ENCODE results near the gene RO60.
"Not testable (repeated sequence)": the region's sequence is repeated elsewhere in the genome, so short reads cannot be mapped to it uniquely, and the experiment has no call there.

The RO60 gene

GRCh38 chr1:193059282-193060114 lies at the start of gene RO60, which contains the start of gene UCHL5:
Gene RO60 (plus strand): TSS chr1:193059612. CDS start chr1:193069055, 9,443 bp downstream.
Gene UCHL5 (minus strand): TSS chr1:193059360. CDS start chr1:193059260, 100 bp downstream.
- DNase-seq: peak; percentile 94

GRCh38 chr1:193011406-193011805 lies 48.0 kb upstream of the RO60 start:
- no peak for DNase-seq

- DNase-seq: no peak
These were observed 46.4 kb upstream of the RO60 start for GRCh38 chr1:193013005-193013404.

GRCh38 chr1:193013707-193014106 lies 45.7 kb upstream of the RO60 start:
- DNase-seq: no peak

- DNase-seq: no peak
These were observed 45.0 kb upstream of the RO60 start for GRCh38 chr1:193014400-193014799.

GRCh38 chr1:193016788-193017187 lies 42.6 kb upstream of the RO60 start:
- DNase-seq: no peak

- DNase-seq: no peak
These were observed 39.9 kb upstream of the RO60 start for GRCh38 chr1:193019442-193020026.

GRCh38 chr1:193025218-193025617 lies 34.2 kb upstream of the RO60 start:
- DNase-seq: no peak

- no peak for DNase-seq
These were observed 29.1 kb upstream of the RO60 start for GRCh38 chr1:193030280-193030679.

- no peak for DNase-seq
These were observed 28.0 kb upstream of the RO60 start for GRCh38 chr1:193031431-193031830.

GRCh38 chr1:193032643-193033427 lies 26.6 kb upstream of the RO60 start:
- not testable (repeated sequence) for DNase-seq

- no peak for DNase-seq
These were observed 25.8 kb upstream of the RO60 start for GRCh38 chr1:193033610-193034009.

- no peak for DNase-seq
These were observed 22.9 kb upstream of the RO60 start for GRCh38 chr1:193036337-193037047.

- no peak for DNase-seq
These were observed 19.4 kb upstream of the RO60 start for GRCh38 chr1:193040011-193040410.

- no peak for DNase-seq
These were observed 16.4 kb upstream of the RO60 start for GRCh38 chr1:193042766-193043691.

- not testable (repeated sequence) for DNase-seq
These were observed 10.5 kb upstream of the RO60 start for GRCh38 chr1:193048913-193049312.

GRCh38 chr1:193054169-193054675 lies 5.2 kb upstream of the RO60 start:
- DNase-seq: no peak

GRCh38 chr1:193058529-193059281 lies 707 bp upstream of the RO60 start:
- DNase-seq: peak; percentile 73

GRCh38 chr1:193060115-193060403 lies 647 bp downstream of the RO60 start:
- no peak for DNase-seq

- no peak for DNase-seq
These were observed 994 bp downstream of the RO60 start for GRCh38 chr1:193060406-193060805.

- DNase-seq: no peak
These were observed 1.5 kb downstream of the RO60 start for GRCh38 chr1:193060938-193061337.

Data from activated naive CD4-positive, alpha-beta T cell treated with Interleukin-2 at 50 U/mL for 16 hours (primary cell).